GM21390 (cell line): Measurements from ENCODE around the gene KAT5.
"Not testable (repeated sequence)": the region's sequence is repeated elsewhere in the genome, so short reads cannot be mapped to it uniquely, and the experiment has no call there.

Experiments
- ATAC-seq: cut with Tn5 transposase; IDR thresholded peaks from one replicate; pipeline ENCODE4 v1.9.1; 2021; ENCODE audit not compliant: unreplicated experiment

The KAT5 gene

DNA sequence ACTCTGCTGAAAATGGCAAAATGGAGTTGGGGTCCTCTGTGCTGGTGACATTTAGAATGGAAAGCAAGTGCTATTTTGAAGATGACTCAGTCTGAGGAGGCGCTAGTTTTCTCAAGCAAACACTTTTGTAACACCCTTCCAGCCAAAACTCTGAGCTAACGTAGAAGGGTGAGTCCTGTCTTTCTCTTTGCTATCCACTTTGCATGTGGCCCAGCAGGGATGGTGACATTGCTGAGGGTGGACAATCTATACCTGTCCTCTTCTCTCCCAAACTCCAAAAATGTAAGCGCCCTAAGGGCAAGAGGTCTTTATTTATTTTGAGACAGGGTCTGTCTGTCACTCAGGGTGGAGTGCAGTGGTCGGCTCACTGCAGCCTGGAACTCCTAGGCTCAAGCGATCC lies 3.6 kb upstream of the KAT5 start:
- no peak for ATAC-seq

DNA sequence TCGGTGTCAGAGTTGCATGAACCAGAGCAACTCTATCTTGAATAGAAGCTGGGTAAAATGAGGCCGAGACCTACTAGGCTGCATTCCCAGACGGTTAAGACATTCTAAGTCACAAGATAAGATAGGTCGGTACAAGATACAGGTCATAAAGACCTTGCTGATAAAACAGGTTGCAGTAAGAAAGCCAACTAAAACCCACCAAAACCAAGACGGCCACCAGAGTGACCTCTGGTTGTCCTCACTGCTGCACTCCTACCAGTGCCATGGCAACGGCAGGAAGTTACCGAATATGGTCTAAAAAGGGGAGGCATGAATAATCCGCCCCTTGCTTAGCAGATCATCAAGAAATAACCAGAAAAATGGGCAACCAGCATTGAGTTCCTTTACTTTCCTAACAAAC lies 2.4 kb upstream of the KAT5 start:
- ATAC-seq, result no peak

DNA sequence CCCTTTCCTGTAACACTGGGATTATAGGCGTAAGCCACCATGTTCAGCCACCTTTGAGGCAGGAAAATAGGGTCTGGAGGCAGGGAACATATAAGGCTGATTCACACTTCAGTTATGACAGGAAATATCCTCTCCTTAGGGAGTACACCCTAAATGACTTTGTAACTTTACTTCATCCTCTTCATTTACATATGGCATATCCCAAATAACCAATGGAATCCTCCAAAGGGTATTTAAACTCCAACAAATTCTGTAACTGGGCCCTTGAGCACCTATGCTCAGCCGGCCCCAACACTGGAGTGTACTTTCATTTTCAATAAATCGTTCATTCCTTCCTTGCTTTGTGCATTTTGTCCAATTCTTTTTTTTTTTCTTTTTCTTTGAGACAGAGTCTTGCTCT lies 1.6 kb upstream of the KAT5 start:
- no peak for ATAC-seq

DNA sequence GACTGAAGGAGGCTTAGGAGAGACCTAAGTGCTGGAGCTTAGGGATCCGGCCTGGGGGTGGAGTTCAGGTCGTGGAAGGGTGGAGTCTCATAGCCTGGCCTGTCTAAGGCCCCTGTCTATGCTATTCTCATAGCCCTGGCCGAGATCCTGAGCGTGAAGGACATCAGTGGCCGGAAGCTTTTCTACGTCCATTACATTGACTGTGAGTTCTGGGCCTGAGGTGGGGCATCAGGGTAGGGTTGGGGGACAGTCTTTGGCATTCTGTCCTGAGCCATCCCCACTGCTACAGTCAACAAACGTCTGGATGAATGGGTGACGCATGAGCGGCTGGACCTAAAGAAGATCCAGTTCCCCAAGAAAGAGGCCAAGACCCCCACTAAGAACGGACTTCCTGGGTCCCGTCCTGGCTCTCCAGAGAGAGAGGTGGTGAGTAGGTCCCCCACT lies 603 bp downstream of the KAT5 start:
- no peak for ATAC-seq

DNA sequence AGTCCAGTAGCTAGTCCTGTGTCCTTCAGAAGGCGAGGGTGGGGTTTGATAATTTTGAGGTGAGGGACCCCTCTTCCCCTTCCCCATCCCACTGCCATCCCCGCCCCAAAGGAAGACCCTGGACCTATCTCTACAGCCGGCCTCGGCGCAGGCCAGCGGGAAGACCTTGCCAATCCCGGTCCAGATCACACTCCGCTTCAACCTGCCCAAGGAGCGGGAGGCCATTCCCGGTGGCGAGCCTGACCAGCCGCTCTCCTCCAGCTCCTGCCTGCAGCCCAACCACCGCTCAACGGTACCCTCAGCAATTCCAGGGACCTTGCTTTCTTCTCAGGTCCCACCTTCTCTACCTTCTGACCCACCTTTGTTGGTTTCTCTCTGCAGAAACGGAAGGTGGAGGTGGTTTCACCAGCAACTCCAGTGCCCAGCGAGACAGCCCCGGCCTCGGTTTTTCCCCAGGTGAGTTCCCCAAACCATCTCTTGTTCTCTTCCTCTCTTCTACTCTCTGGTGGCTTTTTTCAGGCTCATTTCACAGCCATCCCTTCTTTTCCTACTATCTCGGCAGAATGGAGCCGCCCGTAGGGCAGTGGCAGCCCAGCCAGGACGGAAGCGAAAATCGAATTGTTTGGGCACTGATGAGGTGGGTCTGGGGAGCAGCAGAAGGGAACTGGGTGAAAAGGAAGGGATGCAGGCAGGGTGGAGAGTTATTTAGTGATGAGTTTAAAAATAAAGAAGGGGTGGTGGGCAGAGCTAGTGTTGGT lies 1.3 kb downstream of the KAT5 start:
- no peak for ATAC-seq

DNA sequence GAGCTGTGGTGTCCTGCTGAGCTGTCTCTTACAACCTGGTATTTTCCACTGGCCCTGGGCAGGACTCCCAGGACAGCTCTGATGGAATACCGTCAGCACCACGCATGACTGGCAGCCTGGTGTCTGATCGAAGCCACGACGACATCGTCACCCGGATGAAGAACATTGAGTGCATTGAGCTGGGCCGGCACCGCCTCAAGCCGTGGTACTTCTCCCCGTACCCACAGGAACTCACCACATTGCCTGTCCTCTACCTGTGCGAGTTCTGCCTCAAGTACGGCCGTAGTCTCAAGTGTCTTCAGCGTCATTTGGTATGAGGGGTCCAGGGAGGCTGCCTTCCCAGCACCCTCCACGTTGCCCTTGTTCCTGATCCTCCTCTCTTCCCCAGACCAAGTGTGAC lies 2.4 kb downstream of the KAT5 start:
- ATAC-seq, result no peak

DNA sequence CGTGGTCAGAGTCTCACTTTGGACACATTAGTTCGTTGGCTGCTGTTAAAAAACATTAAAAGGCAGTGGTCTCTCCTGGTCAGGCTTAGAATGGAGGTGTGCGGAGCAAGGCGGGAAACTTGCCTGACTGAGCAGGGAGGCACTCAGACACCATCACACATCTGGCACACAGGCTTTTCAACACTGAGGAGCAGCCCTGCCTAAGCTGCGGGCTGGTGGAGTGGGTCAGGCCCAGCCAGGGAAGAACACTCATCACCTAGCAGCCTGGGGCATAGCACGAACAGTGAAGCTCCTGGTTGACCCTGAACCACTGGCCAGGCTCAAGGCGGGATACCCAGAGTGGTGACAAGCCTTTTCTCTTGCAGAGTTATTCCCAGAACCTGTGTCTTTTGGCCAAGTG lies 4.2 kb downstream of the KAT5 start:
- no peak for ATAC-seq

DNA sequence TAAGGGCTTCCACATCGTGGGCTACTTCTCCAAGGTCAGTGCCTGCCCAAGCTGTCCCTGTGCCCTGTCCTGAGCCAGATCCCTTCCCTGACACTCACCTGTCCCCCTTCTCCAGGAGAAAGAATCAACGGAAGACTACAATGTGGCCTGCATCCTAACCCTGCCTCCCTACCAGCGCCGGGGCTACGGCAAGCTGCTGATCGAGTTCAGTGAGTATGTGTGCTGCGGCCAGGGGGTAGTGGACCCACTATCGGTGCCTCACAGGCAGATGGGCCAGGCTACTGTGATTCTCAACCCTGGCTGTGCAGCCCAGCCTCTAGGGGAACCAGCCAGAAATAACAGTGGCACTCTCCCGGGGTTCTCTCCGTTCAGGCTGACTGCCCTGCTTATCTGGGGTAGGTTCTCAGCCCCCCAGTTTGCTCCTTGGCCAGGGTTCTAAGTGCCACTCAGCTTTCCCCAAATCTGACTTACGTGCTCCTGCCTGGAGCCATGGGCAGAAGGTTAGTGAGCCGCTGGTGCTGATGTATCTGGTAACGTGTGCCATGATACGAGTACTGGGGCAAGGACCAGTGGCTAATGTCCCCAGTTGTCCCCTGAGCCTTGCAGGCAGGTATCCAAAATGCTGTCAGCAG lies 4.8 kb downstream of the KAT5 start:
- ATAC-seq, result no peak

DNA sequence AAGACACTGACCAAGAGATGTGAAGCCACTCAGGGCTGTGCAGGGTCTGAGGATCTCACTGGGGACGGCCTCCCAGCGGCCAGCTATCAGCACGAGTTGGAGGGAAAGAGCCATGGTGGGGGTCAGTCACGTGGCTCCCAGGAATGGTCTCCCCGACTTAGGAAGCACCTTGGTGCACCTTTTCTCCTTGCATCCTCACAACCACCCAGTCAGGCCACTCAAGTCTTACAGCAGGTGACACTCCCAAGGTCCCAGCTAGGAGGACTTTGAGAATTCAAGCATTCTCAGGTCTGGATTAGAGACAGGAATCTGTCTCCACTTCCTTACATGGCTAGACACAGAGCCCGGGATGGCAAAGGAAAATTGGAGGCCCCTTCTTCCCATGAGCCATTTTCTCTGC lies 5.9 kb downstream of the KAT5 start:
- no peak for ATAC-seq

DNA sequence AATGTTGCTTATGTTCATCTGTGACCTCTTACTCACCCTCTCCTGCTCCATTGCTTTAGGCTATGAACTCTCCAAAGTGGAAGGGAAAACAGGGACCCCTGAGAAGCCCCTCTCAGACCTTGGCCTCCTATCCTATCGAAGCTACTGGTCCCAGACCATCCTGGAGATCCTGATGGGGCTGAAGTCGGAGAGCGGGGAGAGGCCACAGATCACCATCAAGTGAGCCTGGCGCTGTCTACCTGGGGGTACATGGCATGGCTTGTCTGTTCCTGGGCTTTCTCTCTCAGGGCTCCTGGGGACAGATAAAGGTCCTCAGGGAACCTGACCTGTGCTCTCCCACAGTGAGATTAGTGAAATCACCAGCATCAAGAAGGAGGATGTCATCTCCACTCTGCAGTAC lies 6.5 kb downstream of the KAT5 start:
- ATAC-seq, result no peak

DNA sequence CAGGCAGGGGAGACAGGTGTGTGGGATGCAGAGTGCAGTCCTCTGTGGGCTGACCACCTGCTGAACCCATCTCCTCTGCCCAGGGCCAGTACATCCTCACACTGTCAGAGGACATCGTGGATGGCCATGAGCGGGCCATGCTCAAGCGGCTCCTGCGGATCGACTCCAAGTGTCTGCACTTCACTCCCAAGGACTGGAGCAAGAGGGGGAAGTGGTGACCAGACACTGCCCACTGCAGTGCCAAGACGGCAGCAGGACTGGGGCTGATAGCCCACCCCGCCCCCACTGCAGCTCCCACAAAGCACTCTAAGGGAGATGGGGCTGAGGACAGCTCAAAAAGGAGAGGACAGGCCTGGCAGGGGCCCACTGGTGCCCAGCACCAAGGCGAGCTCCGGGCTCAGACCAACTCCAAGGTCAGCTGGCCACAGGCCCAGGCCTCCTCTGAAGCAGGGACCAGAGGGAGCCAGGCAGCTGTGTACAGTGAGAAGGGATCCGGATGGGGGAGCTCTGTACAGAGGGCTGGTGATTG lies 7.0 kb downstream of the KAT5 start:
- no peak for ATAC-seq

DNA sequence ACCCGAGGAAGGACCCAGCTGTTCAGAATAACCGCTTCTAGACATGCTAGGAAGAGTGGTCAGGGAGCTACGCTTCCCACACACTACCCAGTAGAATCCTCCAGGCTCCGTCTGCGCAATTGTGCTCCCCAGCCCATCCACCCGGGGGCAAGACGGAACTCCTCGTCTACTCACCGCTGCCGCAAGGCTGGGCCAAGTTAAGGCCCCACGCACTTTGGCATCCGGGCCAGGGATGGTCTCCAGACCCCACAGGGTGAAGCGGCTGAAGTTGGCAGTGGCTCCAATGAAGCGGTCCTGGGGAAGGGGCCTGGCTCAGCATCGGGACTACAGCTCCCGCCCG lies 7.8 kb downstream of the KAT5 start:
- ATAC-seq, result peak; percentile 18

DNA sequence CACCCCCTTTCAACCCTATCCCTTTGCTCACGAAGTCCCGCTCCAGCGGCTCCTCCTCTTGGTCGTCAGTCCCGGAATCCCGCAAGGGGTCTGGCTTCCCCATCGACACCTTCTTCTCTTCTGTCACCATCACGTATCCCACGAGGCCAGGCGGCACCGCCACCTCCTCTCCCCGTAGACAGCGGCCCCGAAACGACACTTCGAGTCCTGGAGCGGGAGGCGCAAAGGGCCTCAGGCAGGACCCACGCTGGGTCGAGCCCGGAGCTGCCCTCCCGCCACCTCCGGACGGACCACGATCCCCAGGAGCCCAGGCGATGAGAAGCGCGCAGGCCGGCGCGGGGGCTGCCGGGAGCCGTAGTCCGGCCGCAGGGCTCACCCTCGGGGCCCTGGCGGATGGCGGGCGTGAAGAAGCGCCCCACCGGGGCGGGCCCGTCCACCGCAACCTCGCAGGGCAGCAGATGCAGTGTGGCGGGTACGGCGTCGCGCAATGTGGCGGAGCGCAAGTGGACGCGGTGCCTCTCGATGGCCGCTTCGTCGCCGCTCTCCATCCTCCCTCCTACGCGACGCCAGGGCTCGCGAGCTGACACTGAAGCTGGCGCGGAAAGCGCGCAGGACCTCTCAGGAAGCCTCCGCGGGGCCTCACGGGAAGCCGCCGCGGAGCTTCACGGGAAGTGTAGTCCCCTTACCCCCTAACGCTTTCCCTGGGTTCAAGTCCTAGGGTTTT lies 8.3 kb downstream of the KAT5 start, which contains the start of gene RNASEH2C:
Gene RNASEH2C (minus strand): TSS at position 588 of the 724 bp plus-strand sequence. CDS start 40 bp downstream, at position 548.
- peak; percentile 77 for ATAC-seq

DNA sequence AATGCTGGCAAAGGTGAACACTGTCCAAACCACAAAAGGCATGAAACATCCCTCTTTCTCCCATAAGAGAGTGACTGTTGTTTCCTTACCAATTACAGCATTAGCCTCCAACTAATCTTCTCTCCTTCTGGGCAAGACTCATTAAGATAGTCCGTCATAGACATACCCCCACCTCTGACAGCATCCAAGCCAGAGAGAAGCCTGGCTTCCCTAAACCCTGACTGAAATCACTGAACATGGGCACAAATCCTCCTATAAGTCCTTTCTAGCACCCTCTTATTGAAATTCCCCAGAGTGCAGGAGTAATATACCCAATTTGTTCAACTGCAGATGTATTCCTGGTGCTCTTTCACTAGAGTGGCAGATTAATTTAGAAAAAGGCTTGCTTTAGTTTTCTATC lies 10.2 kb downstream of the KAT5 start:
- ATAC-seq, result no peak

DNA sequence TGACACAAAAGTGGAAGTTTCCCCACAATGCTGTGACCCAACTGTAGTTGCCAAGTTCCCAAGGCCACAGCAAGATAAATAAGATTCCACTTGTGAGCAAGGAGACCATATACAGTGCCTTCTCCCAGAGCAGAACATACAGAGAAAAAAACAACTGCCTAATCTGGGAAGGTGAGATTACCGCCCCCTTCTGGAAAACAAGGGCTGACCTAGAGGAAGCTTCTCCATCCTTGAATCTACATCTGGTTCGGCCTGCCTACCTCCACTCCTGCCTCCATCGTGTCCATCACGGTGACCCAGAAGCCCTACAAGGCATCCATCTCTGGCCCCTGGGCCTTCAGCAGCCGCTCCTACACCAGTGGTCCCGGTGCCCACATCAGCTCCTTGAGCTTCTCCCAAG lies 14.6 kb downstream of the KAT5 start:
- ATAC-seq, result no peak

DNA sequence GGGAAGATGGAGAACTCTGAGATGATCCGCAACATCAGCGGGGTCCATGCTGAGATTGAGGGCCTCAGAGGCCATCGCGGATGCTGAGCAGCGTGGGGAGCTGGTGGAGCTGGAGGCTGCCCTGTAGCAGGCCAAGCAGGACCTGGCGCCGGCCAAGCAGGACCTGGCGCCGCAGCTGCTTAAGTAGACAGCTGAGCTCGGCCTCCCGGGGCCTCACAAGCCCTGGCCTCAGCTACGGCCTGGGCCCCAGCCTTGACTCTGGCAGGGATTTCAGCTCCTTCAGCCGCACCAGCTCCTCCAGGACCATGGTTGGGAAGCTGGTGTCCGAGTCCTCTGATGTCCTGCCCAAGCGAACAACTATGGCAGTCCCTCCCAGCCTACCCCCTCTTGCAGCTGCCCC lies 15.8 kb downstream of the KAT5 start:
- no peak for ATAC-seq

DNA sequence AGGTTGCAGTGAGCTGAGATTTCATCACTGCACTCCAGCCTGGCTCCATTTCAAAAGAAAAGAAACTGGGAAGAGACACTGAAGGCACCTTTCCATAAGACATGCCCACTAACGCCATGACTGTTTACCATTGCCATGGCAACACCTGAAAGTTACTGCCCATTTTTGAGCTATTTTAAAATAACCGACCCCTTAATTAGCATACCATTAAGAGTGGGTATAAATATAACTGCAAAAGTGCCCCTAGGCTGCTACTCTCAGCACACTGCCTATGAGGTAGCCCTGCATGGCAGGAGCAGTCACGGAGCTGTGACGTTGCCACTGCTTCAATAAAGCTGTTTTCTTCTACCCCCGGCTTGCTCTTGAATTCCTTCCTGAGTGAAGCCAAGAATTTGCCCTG lies 18.4 kb downstream of the KAT5 start:
- ATAC-seq, result no peak

DNA sequence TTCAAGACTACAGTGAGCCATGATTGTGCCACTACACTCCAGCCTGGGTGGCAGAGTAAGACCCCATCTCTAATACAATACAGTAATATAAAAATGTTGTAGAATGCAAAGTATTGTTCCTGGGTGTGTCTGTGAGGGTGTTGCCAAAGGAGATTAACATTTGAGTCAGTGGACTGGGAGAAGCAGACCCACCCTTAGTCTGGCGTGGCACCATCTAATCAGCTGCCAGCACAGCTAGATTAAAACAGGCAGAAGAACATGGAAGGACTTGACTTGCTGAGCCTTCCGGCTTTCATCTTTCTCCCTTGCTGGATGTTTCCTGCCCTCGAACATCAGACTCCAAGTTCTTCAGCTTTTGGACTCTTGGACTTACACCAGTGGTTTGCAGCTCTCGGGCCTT lies 23.1 kb downstream of the KAT5 start:
- not testable (repeated sequence) for ATAC-seq

DNA sequence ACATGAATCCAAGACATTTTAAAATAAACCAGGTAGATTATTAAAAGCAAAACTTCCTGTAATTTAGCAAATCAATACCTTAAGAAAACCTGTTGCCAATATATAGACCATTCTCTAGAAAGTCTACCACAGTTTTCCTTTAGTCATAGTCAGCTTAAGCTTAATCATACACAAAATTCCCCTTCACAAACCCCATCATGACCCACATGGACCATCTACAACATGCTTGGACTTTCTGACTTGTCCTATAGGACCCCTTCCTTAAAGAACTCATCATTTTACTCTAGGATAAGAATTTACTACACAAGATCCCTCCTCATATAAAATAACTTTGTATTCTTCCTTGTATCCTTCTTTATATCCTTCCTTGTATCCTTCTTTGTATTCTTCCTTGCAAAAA lies 24.8 kb downstream of the KAT5 start:
- no peak for ATAC-seq

DNA sequence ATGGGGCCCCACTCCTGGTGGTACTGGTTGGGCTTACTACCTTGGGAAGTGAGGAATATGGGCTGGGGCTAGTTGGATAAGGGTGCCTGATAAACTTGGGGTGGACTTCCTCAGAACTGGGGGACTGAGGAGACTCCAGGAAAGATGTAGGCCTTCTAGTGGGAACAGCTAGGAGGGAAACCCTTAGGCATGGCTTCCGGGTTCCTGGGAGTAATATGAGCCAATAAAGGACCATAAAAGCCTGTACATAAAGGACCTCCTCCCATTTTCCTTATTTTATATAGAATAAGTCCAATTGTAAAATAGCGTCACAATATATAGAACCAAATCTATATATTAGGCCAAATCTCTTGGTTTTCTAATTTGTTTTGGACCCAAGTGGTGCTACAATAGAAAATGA lies 27.0 kb downstream of the KAT5 start:
- ATAC-seq, result no peak

DNA sequence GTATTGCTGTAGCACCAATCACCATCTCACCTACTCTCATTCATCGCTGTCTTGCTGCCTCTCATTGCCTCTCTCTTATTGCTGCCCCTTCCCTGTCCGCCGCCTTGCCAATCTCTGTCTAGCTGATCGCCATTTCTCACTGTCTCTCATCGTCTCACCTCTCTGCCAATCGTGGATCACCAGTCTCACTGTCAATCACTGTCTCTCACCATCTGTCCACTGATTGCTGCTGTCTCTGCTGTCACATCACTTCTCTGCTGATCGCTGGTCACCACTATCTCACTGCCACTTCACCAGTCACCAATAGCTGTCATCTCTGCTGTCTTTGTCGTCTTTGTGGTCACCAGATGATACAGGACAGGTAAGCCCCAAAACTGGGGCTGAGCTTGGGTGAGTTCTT lies 29.1 kb downstream of the KAT5 start:
- no peak for ATAC-seq

DNA sequence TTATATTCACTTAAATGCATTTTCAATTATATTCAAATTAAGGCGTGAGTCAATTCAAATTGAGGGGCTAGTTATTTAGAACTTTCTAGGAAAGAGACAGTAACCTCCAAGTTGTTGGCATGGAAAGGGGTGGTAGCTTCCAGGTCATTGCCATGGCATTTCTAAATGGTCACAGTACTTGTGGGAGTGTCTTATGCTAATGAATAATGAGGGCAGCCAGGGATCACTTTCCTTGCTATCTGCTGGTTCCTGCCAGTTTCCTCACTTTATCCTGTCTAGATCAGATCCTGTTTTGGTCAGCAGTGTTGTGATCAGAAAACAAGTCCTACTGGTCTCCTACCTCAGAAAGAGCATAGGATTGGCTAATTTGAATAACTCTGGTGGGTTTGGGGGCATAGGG lies 30.3 kb downstream of the KAT5 start:
- ATAC-seq, result no peak
